ENCODE measurements around the gene MEGF9.

GRCh38 chr9:120741191-120741590, 26.9 kb upstream of the MEGF9 start:
- TF ChIP-seq CTCF (IDR thresholded peaks at IDR 0.05; ENCODE audit: insufficient read depth, low read length) (no peak), POLR2AphosphoS5 (IDR thresholded peaks at IDR 0.05; ENCODE audit: low read depth) (no peak)
- TF ChIP-seq, protein P1, sequence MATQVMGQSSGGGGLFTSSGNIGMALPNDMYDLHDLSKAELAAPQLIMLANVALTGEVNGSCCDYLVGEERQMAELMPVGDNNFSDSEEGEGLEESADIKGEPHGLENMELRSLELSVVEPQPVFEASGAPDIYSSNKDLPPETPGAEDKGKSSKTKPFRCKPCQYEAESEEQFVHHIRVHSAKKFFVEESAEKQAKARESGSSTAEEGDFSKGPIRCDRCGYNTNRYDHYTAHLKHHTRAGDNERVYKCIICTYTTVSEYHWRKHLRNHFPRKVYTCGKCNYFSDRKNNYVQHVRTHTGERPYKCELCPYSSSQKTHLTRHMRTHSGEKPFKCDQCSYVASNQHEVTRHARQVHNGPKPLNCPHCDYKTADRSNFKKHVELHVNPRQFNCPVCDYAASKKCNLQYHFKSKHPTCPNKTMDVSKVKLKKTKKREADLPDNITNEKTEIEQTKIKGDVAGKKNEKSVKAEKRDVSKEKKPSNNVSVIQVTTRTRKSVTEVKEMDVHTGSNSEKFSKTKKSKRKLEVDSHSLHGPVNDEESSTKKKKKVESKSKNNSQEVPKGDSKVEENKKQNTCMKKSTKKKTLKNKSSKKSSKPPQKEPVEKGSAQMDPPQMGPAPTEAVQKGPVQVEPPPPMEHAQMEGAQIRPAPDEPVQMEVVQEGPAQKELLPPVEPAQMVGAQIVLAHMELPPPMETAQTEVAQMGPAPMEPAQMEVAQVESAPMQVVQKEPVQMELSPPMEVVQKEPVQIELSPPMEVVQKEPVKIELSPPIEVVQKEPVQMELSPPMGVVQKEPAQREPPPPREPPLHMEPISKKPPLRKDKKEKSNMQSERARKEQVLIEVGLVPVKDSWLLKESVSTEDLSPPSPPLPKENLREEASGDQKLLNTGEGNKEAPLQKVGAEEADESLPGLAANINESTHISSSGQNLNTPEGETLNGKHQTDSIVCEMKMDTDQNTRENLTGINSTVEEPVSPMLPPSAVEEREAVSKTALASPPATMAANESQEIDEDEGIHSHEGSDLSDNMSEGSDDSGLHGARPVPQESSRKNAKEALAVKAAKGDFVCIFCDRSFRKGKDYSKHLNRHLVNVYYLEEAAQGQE (IDR thresholded peaks at IDR 0.05; ENCODE audit: insufficient replicate concordance, low read depth) = no peak

Data from HL-60 (cell line).